Breast epithelium (tissue), 4 donors: ENCODE data around the gene C1orf87. TPM values are rescaled to one million over a fixed set of nuclear protein-coding genes. Genes with fewer than 3 reads are reported as not detected.

Experiments used
- DNase-seq, 2 donors: peaks; one replicate each; pipeline ENCODE4 v3.0.0-alpha.2; 2019; ENCODE audit warnings: low spot score in 2 of 2
- H3K27ac ChIP-seq, 2 donors: fragments of 200-600 bp; sonication (generic) in 1 of 2; one replicate each; pipeline ENCODE4 v1.5.1; 2016 to 2019; ENCODE audit warnings: mild to moderate bottlenecking in 1 of 2
- H3K27me3 ChIP-seq, 2 donors: fragments of 200-600 bp; sonication (generic) in 1 of 2; one replicate each; pipeline versions ENCODE4 v1.5.1 to v1.6.0; 2017 to 2019; ENCODE audit warnings: control low read depth in 1 of 2, mild to moderate bottlenecking in 1 of 2
- H3K36me3 ChIP-seq: fragments of 200-600 bp; one replicate; pipeline ENCODE4 v1.5.1; 2019
- H3K4me1 ChIP-seq, 2 donors: fragments of 200-600 bp; sonication (generic); one replicate each; pipeline ENCODE4 v1.5.1; 2016 to 2019; ENCODE audit warnings: control low read depth in 1 of 2
- H3K4me3 ChIP-seq, 3 donors: fragments of 200-600 bp; sonication (generic); 1 replicate in 2 of 3; 2 replicates in 1 of 3; pipeline ENCODE4 v1.5.1; 2016 to 2019; ENCODE audit warnings: mild to moderate bottlenecking in 3 of 3, moderate library complexity in 2 of 3
- H3K9me3 ChIP-seq, 2 donors: fragments of 200-600 bp; sonication (generic) in 1 of 2; one replicate each; pipeline ENCODE4 v1.5.1; 2016 to 2019; ENCODE audit warnings: control low read depth in 1 of 2
- POLR2A ChIP-seq: fragments of 450-650 bp; IDR thresholded peaks from one replicate; pipeline ENCODE4 v1.6.1; 2016; ENCODE audit warnings: antibody characterized with exemption, mild to moderate bottlenecking, moderate library complexity
- POLR2AphosphoS5 ChIP-seq, 3 donors: sonication (generic); formaldehyde crosslinking; IDR thresholded peaks; one replicate each; pipeline ENCODE4 v1.6.1; 2017; ENCODE audit warnings: antibody characterized with exemption in 3 of 3
- intact Hi-C: fragments of 100-400 bp; cut with DNase I; formaldehyde crosslinking; loops from one replicate; pipeline ENCODE4 v1.15.1; 2023; ENCODE audit warnings: low total_unique reads
- total RNA-seq, 3 donors: library from RNA; depleted of rRNA; stranded (reverse); fragments of >200 nt; gene quantifications; one replicate each; pipeline ENCODE4 v1.1.0, GENCODE V29; 2016
- TF ChIP-seq, protein P1 (sequence below), 3 donors: fragments of 450-650 bp; IDR thresholded peaks; one replicate each; pipeline ENCODE4 v1.5.1; 2016 to 2017; ENCODE audit warnings: antibody characterized with exemption in 3 of 3, mild to moderate bottlenecking in 3 of 3, moderate library complexity in 3 of 3

C1orf87 gene
- total RNA-seq, 3 donors from 2014 or later: not detected

DNA sequence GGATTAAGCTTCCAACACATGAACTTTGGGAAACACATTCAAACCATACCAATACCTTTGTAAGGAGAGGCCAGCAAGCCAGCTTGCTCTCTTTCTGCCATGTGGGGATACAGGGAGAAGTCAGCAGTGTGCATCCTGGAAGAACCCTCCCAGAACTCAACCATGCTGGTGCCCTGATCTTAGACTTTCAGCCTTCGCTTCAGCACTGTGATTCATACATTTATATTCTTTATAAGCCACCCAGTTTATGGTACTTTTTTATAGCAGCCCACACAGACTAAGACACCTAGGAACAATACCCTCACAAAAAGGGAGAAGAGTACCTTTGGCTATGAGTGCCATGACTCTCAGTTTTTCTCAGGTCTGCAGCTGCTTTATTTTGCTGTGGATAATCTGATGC is 35.9 kb downstream of the C1orf87 start:
- DNase-seq: no peak
- Histone ChIP-seq H3K36me3 (no peaks in the 10 kb centered on the region), H3K27me3 (no peaks in the 10 kb centered on the region), H3K27ac (no peak overlapping the region), H3K9me3 (no peaks in the 10 kb centered on the region), H3K4me1 (no peaks in the 10 kb centered on the region), H3K4me3 (no peak overlapping the region)
- intact Hi-C loops: no loop called here
- TF ChIP-seq, protein P1, sequence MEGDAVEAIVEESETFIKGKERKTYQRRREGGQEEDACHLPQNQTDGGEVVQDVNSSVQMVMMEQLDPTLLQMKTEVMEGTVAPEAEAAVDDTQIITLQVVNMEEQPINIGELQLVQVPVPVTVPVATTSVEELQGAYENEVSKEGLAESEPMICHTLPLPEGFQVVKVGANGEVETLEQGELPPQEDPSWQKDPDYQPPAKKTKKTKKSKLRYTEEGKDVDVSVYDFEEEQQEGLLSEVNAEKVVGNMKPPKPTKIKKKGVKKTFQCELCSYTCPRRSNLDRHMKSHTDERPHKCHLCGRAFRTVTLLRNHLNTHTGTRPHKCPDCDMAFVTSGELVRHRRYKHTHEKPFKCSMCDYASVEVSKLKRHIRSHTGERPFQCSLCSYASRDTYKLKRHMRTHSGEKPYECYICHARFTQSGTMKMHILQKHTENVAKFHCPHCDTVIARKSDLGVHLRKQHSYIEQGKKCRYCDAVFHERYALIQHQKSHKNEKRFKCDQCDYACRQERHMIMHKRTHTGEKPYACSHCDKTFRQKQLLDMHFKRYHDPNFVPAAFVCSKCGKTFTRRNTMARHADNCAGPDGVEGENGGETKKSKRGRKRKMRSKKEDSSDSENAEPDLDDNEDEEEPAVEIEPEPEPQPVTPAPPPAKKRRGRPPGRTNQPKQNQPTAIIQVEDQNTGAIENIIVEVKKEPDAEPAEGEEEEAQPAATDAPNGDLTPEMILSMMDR (IDR thresholded peaks at IDR 0.05): no peak
- TF ChIP-seq POLR2A: no peak
- no peak for TF ChIP-seq POLR2AphosphoS5 (IDR thresholded peaks at IDR 0.05)

DNA sequence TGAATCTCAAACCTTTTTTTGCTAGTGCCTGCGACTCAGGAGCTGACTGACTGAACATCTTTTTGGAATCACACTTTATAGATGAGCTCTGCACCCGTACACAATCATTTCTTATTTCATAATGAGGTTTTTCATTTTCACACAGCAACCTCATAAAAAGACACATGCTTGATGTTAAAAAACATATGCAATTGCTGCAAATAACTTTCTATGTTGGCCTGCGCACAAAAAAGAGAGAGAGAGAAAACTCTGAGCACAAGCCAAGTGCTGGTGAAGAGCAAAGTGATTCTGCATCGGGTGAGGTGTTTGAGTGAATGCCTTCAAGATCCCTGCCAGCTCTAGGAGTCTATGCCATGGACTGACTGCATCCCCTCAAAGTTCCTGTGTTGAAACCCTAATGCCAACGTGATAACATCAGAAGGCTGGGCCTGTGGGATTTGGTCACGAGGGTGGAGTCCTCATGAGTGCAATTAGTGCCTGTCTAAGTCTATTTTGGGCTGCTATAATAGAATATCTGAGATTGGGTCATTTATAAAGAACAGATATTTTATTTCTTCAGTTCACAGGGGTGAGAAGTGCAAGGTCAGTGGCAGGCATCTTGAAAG is 36.6 kb downstream of the C1orf87 start:
- H3K36me3 ChIP-seq: no peaks in the 10 kb centered on the region
- no peak for DNase-seq

DNA sequence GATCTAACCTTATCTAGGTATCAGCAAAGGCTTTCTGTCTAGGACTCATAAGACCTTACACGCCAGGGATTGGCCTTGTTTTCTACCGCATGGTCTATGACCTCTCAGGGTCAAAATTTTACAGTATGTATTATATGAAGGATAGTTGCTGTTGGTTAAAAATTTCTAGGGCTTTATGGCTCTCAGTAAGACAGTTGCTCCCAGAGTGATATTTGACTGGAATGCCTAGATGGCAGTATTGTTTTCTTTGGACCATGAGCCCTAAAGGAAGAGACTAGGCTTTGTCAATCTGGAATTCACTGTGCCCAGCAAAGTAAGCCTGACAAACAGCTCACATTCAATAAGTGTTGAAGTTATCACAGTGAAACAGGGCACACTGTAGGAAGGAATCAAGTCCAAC is 37.6 kb downstream of the C1orf87 start:
- Histone ChIP-seq H3K4me1 (no peaks in the 10 kb centered on the region), H3K4me3 (no peak overlapping the region), H3K27ac (no peak overlapping the region), H3K27me3 (no peaks in the 10 kb centered on the region), H3K9me3 (no peaks in the 10 kb centered on the region), H3K36me3 (no peaks in the 10 kb centered on the region)
- TF ChIP-seq, protein P1 (IDR thresholded peaks at IDR 0.05): no peak
- TF ChIP-seq POLR2A (no peak), POLR2AphosphoS5 (IDR thresholded peaks at IDR 0.05) (no peak)
- no peak for DNase-seq
- intact Hi-C loops: no loop called here

More for the DNA sequence above, 36.6 kb downstream of the C1orf87 start:
- Histone ChIP-seq H3K27me3 (no peaks in the 10 kb centered on the region), H3K4me3 (no peak overlapping the region), H3K27ac (no peak overlapping the region), H3K9me3 (no peaks in the 10 kb centered on the region), H3K4me1 (no peaks in the 10 kb centered on the region)
- intact Hi-C loops: no loop called here
- TF ChIP-seq POLR2A: no peak
- TF ChIP-seq POLR2AphosphoS5 (IDR thresholded peaks at IDR 0.05): no peak

DNA sequence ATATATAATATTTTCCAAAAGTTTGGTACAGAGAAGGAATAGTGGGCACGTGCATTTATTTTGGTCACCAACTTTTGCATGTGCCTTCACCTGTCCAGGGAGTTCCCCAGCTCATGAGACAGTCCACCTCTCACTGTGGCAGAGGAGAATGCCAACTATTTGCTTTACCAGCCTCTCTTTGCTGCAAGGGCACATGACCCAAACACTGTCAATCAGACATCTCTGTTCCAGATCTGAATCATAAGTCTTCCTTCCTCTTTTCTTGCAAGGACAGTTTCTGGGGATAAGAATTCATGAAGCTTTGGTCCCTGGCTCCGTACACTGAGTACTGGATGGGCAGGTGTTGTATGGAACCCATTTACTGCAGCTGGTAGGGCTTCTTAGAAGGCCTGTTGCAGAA is 38.6 kb downstream of the C1orf87 start:
- TF ChIP-seq POLR2AphosphoS5 (IDR thresholded peaks at IDR 0.05): no peak
- no peak for TF ChIP-seq POLR2A
- TF ChIP-seq, protein P1 (IDR thresholded peaks at IDR 0.05): no peak
- Histone ChIP-seq H3K4me3 (no peak overlapping the region), H3K27ac (no peak overlapping the region), H3K27me3 (no peaks in the 10 kb centered on the region), H3K9me3 (no peaks in the 10 kb centered on the region), H3K4me1 (no peaks in the 10 kb centered on the region), H3K36me3 (no peaks in the 10 kb centered on the region)
- DNase-seq: no peak
- intact Hi-C loops: no loop called here

DNA sequence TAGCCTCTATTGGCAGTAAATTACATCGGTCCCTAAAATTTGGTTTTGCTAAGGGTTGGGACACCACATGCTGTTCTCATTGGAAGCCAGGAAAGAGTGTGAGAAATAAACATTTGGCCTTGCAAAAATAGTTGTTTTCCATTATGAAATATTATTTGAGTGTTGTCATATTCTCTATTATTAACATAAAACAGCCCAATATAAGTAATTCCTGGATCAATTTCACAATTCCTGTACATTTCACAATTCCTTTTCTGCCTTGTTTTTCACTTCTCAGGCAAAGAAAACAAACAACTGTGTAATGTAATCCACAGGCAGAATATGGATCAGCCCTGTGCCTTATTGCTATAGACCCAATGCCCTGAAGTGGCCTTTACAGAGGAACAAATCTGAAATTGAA is 40.5 kb downstream of the C1orf87 start:
- intact Hi-C loops: no loop called here
- Histone ChIP-seq H3K4me1 (no peaks in the 10 kb centered on the region), H3K9me3 (no peaks in the 10 kb centered on the region), H3K27ac (no peak overlapping the region), H3K27me3 (no peaks in the 10 kb centered on the region), H3K36me3 (no peaks in the 10 kb centered on the region), H3K4me3 (no peak overlapping the region)
- TF ChIP-seq, protein P1 (IDR thresholded peaks at IDR 0.05): no peak
- TF ChIP-seq POLR2AphosphoS5 (IDR thresholded peaks at IDR 0.05): no peak
- no peak for TF ChIP-seq POLR2A
- no peak for DNase-seq

DNA sequence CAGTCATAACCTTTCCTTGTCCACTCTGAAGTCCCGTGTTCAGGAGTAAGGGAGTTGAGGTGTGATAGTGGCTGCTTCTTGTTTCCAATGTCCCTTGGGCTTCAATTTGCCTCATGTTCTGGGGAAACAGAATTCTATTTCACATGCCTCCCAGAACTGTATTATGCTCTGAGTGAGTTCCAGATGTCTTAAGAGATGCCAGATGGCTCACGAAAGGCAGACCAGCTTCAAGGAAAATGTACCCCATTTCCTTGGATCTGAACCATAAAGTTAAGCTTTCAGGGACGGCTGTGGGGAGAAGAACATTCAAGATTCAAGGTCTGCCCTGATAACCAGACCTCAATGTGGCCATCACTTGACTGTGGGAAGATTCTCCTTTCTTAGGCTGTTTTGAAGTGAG is 42.4 kb downstream of the C1orf87 start:
- DNase-seq: no peak
- Histone ChIP-seq H3K36me3 (no peaks in the 10 kb centered on the region), H3K27me3 (no peaks in the 10 kb centered on the region), H3K4me1 (no peaks in the 10 kb centered on the region), H3K4me3 (no peak overlapping the region), H3K9me3 (no peaks in the 10 kb centered on the region), H3K27ac (no peak overlapping the region)
- TF ChIP-seq, protein P1 (IDR thresholded peaks at IDR 0.05): no peak
- TF ChIP-seq POLR2A: no peak
- TF ChIP-seq POLR2AphosphoS5 (IDR thresholded peaks at IDR 0.05): no peak
- intact Hi-C loops: no loop called here
